Measurements from ENCODE around the gene DCTPP1. TPM values are rescaled to one million over a fixed set of nuclear protein-coding genes. Genes with fewer than 3 reads are reported as not detected.
A peak's percentile ranks its signal among the peaks of the same experiment; 100 is the strongest.

The DCTPP1 gene
- total RNA-seq, 4 donors from 2014 or later: 7.4 to 28.6 (median 22.7) TPM

DNA sequence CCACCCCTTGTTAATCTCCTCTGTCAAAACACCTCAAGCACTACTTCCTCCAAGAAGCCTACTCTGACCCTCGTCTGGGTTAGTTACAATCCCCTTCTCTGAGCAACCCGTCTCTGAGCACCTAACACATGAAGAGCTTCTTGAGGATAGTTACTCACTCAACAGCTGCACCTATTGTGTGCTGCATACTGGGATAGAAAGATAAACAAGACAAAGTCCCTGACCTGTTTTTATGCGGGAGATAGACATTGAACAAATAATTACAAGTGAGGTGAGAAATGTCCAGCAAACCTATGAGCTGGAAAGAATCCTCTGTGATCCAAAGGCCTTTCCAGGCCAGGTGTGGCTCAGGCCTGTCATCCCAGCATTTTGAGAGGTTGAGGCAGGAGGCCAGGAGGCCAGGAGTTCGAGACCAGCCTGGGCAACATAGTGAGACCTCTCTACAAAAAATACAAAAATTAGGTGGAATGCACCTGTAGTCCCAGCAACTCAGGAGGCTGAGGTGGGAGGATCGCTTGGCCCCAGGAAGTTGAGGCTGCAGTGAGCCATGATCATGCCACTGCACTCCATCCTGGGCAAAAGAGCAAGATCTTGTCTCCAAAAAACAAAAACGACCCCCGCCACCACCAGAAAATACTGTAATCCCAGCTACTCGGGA, 27.9 kb downstream of the DCTPP1 start:
- no peak overlapping the region for H3K4me3 ChIP-seq
- no peaks in the 10 kb centered on the region for H3K9me3 ChIP-seq
- no peak overlapping the region for H3K27ac ChIP-seq
- 71 to 79% methylated on average over 8 of the region's 8 CpGs for WGBS, 2 donors
- peaks cover 0 to 18% (median 0%) of the 10 kb centered on the region in 3 donors for H3K36me3 ChIP-seq
- H3K27me3 ChIP-seq: no peaks in the 10 kb centered on the region
- DNase-seq: no peak
- H3K4me1 ChIP-seq: peaks cover 0 to 45% (median 14%) of the 10 kb centered on the region in 3 donors
- TF ChIP-seq, protein P1, sequence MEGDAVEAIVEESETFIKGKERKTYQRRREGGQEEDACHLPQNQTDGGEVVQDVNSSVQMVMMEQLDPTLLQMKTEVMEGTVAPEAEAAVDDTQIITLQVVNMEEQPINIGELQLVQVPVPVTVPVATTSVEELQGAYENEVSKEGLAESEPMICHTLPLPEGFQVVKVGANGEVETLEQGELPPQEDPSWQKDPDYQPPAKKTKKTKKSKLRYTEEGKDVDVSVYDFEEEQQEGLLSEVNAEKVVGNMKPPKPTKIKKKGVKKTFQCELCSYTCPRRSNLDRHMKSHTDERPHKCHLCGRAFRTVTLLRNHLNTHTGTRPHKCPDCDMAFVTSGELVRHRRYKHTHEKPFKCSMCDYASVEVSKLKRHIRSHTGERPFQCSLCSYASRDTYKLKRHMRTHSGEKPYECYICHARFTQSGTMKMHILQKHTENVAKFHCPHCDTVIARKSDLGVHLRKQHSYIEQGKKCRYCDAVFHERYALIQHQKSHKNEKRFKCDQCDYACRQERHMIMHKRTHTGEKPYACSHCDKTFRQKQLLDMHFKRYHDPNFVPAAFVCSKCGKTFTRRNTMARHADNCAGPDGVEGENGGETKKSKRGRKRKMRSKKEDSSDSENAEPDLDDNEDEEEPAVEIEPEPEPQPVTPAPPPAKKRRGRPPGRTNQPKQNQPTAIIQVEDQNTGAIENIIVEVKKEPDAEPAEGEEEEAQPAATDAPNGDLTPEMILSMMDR (IDR thresholded peaks at IDR 0.05): no peak
- no peak for TF ChIP-seq POLR2A (IDR thresholded peaks at IDR 0.05)
- intact Hi-C loops (cut with DNase I): no loop called here

DNA sequence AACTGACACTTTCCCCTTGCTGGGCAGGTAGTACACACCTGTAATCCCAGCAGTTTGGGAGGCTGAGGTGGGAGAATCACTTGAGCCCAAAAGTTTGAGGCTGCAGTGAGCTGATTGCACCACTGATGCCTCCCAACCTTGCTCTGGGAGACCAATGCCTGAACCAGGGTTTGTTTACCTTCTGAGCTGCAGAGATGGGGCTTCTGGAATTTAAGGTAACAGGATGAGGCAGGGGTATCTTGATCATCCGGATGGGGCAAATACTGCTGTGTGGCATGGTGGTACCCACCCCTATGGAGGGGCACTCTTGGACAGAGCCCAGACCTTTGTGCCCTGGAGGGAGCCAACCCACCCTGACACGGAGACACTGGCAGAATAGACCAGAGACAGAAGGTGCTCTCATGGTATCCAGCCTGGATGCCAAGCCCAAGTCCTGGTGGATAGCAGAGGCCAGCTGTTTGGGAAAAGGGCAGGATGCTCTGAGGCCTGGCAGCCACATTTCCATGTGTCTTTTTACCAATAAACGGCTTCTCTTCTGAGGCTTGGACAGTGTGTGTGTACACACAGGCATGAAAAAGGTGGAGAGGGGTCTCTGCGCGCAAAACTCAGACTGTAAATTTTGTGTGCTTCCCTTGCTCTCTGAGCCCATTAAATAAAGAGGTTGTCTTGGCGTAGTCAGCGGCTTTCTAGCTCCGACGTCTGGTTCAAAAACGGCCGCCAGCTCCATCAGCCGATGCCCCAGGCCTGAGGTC, 30.2 kb downstream of the DCTPP1 start:
- Histone ChIP-seq H3K27me3 (no peaks in the 10 kb centered on the region), H3K36me3 (peaks cover 0 to 18% (median 0%) of the 10 kb centered on the region in 3 donors), H3K27ac (peak overlapping the region; percentile 83 to 90 (median 87)), H3K4me1 (peaks cover 5 to 58% (median 22%) of the 10 kb centered on the region in 3 donors), H3K4me3 (peak overlapping the region; percentile 63 to 67 (median 65)), H3K9me3 (no peaks in the 10 kb centered on the region)
- no peak for DNase-seq
- TF ChIP-seq POLR2A (IDR thresholded peaks at IDR 0.05): no peak
- TF ChIP-seq, protein P1 (IDR thresholded peaks at IDR 0.05): no peak
- intact Hi-C loops (cut with DNase I): no loop called here
- 10 to 19% methylated on average over 6 to 10 of the region's 12 CpGs for WGBS, 2 donors

DNA sequence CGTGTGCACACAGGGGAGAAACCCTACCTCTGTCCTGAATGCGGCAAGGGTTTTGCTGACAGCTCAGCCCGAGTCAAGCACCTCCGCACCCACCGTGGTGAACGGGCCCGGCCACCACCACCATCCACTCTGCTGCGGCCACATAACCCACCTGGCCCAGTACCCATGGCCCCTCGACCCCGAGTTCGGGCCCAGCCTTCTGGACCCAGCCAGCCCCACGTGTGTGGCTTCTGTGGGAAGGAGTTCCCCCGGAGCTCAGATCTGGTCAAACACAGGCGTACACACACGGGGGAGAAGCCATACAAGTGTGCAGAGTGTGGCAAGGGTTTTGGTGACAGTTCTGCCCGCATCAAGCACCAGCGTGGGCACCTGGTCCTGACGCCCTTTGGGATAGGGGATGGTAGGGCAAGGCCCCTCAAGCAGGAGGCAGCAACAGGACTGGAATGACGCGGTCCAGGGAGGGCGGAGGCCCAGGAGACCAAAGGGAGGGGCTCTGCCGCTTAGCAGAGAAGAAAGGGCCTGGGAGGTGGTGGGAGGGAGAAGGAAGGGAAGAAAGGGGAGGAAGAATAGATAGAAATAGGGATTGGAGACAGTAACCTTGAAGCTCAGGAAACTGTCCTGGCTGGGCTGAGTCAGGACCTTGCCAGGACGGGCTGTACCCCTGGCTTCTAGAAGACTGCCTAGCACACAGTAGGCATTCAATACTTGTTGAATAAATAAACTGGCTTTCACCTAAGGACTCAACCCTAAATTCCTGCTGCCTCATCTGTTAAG, 31.0 kb downstream of the DCTPP1 start:
- TF ChIP-seq POLR2A (IDR thresholded peaks at IDR 0.05): no peak
- TF ChIP-seq, protein P1 (IDR thresholded peaks at IDR 0.05): no peak
- no peaks in the 10 kb centered on the region for H3K27me3 ChIP-seq
- DNase-seq: no peak
- peaks cover 5 to 64% (median 26%) of the 10 kb centered on the region in 3 donors for H3K4me1 ChIP-seq
- H3K27ac ChIP-seq: peak overlapping the region; percentile 83 to 90 (median 87)
- WGBS, 2 donors: 77 to 83% methylated on average over 7 to 13 of the region's 23 CpGs
- H3K4me3 ChIP-seq: no peak overlapping the region
- no peaks in the 10 kb centered on the region for H3K9me3 ChIP-seq
- intact Hi-C loops (cut with DNase I): no loop called here
- H3K36me3 ChIP-seq: peaks cover 0 to 18% (median 0%) of the 10 kb centered on the region in 3 donors

DNA sequence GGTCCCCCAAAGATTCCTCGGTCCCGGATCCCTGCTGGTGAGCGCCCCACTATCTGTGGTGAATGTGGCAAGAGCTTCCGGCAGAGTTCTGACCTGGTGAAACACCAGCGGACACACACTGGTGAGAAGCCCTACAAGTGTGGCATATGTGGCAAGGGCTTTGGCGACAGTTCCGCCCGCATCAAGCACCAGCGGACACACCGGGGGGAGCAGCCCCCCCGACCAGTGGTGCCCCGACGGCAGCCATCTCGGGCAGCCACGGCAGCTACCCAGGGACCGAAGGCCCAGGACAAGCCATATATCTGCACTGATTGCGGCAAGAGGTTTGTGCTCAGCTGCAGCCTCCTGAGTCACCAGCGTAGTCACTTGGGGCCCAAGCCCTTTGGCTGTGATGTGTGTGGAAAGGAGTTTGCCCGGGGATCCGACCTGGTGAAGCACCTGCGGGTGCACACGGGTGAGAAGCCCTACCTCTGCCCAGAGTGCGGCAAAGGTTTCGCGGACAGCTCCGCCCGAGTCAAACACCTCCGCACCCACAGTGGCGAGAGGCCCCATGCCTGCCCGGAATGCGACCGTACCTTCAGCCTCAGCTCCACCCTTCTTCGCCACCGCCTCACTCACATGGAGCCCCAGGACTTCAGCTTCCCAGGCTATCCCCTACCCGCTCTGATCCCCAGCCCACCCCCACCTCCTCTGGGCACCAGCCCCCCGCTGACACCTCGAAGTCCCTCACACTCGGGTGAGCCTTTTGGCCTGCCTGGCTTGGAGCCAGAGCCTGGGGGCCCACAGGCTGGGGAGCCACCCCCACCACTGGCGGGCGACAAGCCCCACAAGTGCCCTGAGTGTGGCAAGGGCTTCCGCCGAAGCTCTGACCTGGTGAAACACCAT, 31.8 kb downstream of the DCTPP1 start:
- H3K4me1 ChIP-seq: peaks cover 5 to 64% (median 26%) of the 10 kb centered on the region in 3 donors
- WGBS, 2 donors: 90 to 91% methylated on average over 3 to 24 of the region's 42 CpGs
- no peak overlapping the region for H3K4me3 ChIP-seq
- H3K27ac ChIP-seq: no peak overlapping the region
- peaks cover 0 to 18% (median 0%) of the 10 kb centered on the region in 3 donors for H3K36me3 ChIP-seq
- H3K27me3 ChIP-seq: no peaks in the 10 kb centered on the region
- intact Hi-C loops (cut with DNase I): no loop called here
- H3K9me3 ChIP-seq: no peaks in the 10 kb centered on the region
- TF ChIP-seq POLR2A (IDR thresholded peaks at IDR 0.05): no peak
- TF ChIP-seq, protein P1 (IDR thresholded peaks at IDR 0.05): no peak
- DNase-seq: no peak
